ENCODE results near the gene NALCN. TPM values are rescaled to one million over a fixed set of nuclear protein-coding genes. Genes with fewer than 3 reads are reported as not detected.

The NALCN gene
- total RNA-seq, 1 donor from 2014 or later, result 0.83 TPM

DNA sequence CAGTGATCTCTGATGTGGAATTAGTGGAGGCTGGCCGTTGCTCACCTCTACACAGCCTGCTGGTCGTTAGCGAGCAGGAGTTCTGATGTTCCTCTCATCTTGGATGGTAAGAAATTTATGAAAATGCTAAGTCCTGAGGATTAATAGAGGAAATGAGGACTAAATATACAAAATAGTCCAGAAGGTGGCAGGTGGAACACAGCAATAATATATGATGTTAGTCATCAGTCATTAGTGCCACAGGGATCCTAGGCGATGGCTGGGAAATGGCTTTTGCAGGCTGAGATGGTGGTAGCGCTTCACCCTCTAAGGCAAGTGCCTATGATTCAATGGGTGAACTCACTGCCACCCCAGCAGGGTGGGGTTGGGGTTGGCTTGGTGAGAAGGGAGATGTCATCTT lies 403.1 kb downstream of the NALCN start:
- H3K4me1 ChIP-seq, result no peaks in the 10 kb centered on the region
- no peak for ATAC-seq
- no peak overlapping the region for H3K27ac ChIP-seq
- intact Hi-C loops (cut with DNase I), result no loop called here
- TF ChIP-seq, protein P1, sequence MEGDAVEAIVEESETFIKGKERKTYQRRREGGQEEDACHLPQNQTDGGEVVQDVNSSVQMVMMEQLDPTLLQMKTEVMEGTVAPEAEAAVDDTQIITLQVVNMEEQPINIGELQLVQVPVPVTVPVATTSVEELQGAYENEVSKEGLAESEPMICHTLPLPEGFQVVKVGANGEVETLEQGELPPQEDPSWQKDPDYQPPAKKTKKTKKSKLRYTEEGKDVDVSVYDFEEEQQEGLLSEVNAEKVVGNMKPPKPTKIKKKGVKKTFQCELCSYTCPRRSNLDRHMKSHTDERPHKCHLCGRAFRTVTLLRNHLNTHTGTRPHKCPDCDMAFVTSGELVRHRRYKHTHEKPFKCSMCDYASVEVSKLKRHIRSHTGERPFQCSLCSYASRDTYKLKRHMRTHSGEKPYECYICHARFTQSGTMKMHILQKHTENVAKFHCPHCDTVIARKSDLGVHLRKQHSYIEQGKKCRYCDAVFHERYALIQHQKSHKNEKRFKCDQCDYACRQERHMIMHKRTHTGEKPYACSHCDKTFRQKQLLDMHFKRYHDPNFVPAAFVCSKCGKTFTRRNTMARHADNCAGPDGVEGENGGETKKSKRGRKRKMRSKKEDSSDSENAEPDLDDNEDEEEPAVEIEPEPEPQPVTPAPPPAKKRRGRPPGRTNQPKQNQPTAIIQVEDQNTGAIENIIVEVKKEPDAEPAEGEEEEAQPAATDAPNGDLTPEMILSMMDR (IDR thresholded peaks at IDR 0.05), result no peak
- DNase-seq, result no peak
- no peaks in the 10 kb centered on the region for H3K36me3 ChIP-seq
- H3K4me3 ChIP-seq, result no peak overlapping the region
- H3K27me3 ChIP-seq (ENCODE audit: low read depth), result no peaks in the 10 kb centered on the region
- H3K9me3 ChIP-seq, result no peaks in the 10 kb centered on the region

DNA sequence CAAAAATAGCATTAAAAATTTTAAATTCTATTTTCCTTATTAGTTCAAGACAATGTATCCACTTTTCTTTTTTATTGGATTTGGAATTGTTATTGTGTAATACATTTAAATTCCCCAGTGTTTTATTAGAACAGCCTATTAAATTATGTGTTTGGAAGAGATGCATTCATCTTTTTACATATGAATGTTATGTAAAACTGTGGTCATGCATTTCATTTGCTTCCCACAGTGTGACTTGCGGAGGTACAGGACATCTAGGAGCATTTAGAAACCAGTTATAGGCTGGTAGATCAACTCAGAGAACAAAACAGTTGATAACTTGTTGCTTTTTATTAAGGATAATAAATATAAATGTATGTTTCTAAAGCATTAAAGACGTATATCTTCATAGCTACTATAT lies 406.2 kb downstream of the NALCN start:
- Histone ChIP-seq H3K9me3 (no peaks in the 10 kb centered on the region), H3K4me3 (no peak overlapping the region), H3K36me3 (no peaks in the 10 kb centered on the region), H3K27me3 (ENCODE audit: low read depth) (no peaks in the 10 kb centered on the region), H3K4me1 (no peaks in the 10 kb centered on the region), H3K27ac (no peak overlapping the region)
- no peak for ATAC-seq
- TF ChIP-seq, protein P1 (IDR thresholded peaks at IDR 0.05), result no peak
- intact Hi-C loops (cut with DNase I), result no loop called here
- DNase-seq, result no peak

GRCh38 chr13:101007245-101007644 lies 409.1 kb downstream of the NALCN start:
- ATAC-seq (no peak), DNase-seq (no peak)
- Histone ChIP-seq H3K4me1 (no peaks in the 10 kb centered on the region), H3K27me3 (ENCODE audit: low read depth) (no peaks in the 10 kb centered on the region), H3K36me3 (no peaks in the 10 kb centered on the region), H3K9me3 (no peaks in the 10 kb centered on the region), H3K27ac (no peak overlapping the region), H3K4me3 (no peak overlapping the region)
- TF ChIP-seq, protein P1 (IDR thresholded peaks at IDR 0.05), result no peak
- intact Hi-C loops (cut with DNase I), result no loop called here

Other genes with a start within 250 kb of the NALCN start
- 9.5 TPM for gene ITGBL1, start 36.2 kb upstream of the NALCN start, total RNA-seq